Measurements from ENCODE around the gene VWA8. TPM values are rescaled to one million over a fixed set of nuclear protein-coding genes. Genes with fewer than 3 reads are reported as not detected.

Gene VWA8
- polyA plus RNA-seq, 3 donors, result 2.0 to 4.4 (median 3.4) TPM

DNA sequence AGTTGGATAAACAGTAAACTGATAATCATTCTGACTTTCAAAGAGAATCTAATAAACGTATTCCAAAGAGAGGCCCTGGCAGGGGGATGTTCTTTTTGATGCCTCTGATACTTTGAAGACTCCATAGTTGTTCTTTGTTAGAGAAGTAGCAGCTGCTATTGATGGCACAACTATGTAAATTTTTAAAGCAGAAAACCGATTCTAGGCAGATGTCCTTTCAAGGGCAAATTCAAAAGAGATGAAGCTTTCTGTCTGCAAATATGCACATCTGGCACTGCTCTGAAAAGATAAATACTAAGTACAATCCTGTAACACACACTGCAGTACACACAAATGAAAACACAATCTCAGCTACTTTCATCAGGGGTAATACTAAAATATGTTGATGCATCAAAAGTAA is 250.1 kb downstream of the VWA8 start:
- Histone ChIP-seq H3K4me1 (ENCODE audit: control insufficient read depth in 1 of 2, insufficient read depth in 2 of 2, low read length in 2 of 2) (no peaks in the 10 kb centered on the region), H3K27ac (ENCODE audit: low read depth in 1 of 2, low read length in 2 of 2) (no peak overlapping the region), H3K4me2 (replicated peaks; ENCODE audit: extremely low read depth, low read length, poor library complexity, severe bottlenecking) (no peak overlapping the region), H2AFZ (ENCODE audit: insufficient read depth, low read depth, low read length, poor library complexity, severe bottlenecking) (no peak overlapping the region), H3K27me3 (ENCODE audit: control insufficient read depth in 2 of 2, insufficient read depth in 2 of 2, low read length in 2 of 2) (no peaks in the 10 kb centered on the region), H3K79me2 (ENCODE audit: insufficient read depth, low read length) (no peaks in the 10 kb centered on the region), H3K9me3 (replicated peaks in 1 of 2; ENCODE audit: control insufficient read depth in 1 of 2, insufficient read depth in 1 of 2, low read length in 2 of 2) (no peaks in the 10 kb centered on the region), H4K20me1 (ENCODE audit: insufficient read depth, low read length) (no peaks in the 10 kb centered on the region), H3K4me3 (replicated peaks in 1 of 3; ENCODE audit: low read depth in 2 of 3, low read length in 3 of 3) (no peak overlapping the region), H3K36me3 (replicated peaks in 1 of 2; ENCODE audit: control insufficient read depth in 1 of 2, insufficient read depth in 2 of 2, low read length in 2 of 2) (no peaks in the 10 kb centered on the region), H3K9ac (ENCODE audit: insufficient read depth, low read length, poor library complexity, severe bottlenecking) (no peak overlapping the region)
- intact Hi-C loops (cut with micrococcal nuclease), result no loop called here
- DNase-seq, result no peak
- no peak overlapping the region for H3K27ac Mint-ChIP-seq
- H3K36me3 Mint-ChIP-seq, result peaks cover 0 to 3% of the 10 kb centered on the region in 2 donors
- no peak overlapping the region for H3K4me3 Mint-ChIP-seq
- no peaks in the 10 kb centered on the region for H3K9me3 Mint-ChIP-seq
- peaks cover 13% of the 10 kb centered on the region for H3K4me1 Mint-ChIP-seq
- no peaks in the 10 kb centered on the region for H3K27me3 Mint-ChIP-seq (ENCODE audit: low read depth in 3 of 3)
- no CpG with 5 or more reads among the region's 2 CpGs for WGBS (ENCODE audit: insufficient coverage)
- TF ChIP-seq, protein P1, sequence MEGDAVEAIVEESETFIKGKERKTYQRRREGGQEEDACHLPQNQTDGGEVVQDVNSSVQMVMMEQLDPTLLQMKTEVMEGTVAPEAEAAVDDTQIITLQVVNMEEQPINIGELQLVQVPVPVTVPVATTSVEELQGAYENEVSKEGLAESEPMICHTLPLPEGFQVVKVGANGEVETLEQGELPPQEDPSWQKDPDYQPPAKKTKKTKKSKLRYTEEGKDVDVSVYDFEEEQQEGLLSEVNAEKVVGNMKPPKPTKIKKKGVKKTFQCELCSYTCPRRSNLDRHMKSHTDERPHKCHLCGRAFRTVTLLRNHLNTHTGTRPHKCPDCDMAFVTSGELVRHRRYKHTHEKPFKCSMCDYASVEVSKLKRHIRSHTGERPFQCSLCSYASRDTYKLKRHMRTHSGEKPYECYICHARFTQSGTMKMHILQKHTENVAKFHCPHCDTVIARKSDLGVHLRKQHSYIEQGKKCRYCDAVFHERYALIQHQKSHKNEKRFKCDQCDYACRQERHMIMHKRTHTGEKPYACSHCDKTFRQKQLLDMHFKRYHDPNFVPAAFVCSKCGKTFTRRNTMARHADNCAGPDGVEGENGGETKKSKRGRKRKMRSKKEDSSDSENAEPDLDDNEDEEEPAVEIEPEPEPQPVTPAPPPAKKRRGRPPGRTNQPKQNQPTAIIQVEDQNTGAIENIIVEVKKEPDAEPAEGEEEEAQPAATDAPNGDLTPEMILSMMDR (IDR thresholded peaks at IDR 0.05), result no peak

DNA sequence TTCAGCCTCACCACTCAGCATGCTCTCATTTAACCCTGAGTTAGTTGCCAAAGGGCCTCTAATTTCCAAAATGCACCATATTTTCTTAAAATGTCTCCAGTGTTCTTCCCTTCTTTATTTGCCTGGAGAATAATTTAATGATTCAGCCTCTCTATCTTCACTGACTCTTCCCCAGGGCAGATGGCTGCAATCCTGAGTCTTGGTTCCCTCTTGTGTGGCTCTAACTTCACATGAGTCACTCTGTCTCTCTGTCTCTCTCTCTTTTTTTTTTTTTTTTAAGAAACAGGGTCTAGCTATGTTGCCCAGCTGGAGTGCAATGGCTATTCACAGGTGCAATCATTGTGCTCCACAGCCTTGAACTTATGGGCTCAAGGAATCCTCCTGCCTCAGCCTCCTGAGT is 251.4 kb downstream of the VWA8 start:
- Histone ChIP-seq H3K9ac (ENCODE audit: insufficient read depth, low read length, poor library complexity, severe bottlenecking) (no peak overlapping the region), H3K4me3 (replicated peaks in 1 of 3; ENCODE audit: low read depth in 2 of 3, low read length in 3 of 3) (no peak overlapping the region), H3K4me2 (replicated peaks; ENCODE audit: extremely low read depth, low read length, poor library complexity, severe bottlenecking) (no peak overlapping the region), H3K27ac (ENCODE audit: low read depth in 1 of 2, low read length in 2 of 2) (no peak overlapping the region), H3K27me3 (ENCODE audit: control insufficient read depth in 2 of 2, insufficient read depth in 2 of 2, low read length in 2 of 2) (no peaks in the 10 kb centered on the region), H3K4me1 (ENCODE audit: control insufficient read depth in 1 of 2, insufficient read depth in 2 of 2, low read length in 2 of 2) (no peaks in the 10 kb centered on the region), H4K20me1 (ENCODE audit: insufficient read depth, low read length) (no peaks in the 10 kb centered on the region), H3K79me2 (ENCODE audit: insufficient read depth, low read length) (no peaks in the 10 kb centered on the region), H2AFZ (ENCODE audit: insufficient read depth, low read depth, low read length, poor library complexity, severe bottlenecking) (no peak overlapping the region), H3K9me3 (replicated peaks in 1 of 2; ENCODE audit: control insufficient read depth in 1 of 2, insufficient read depth in 1 of 2, low read length in 2 of 2) (no peaks in the 10 kb centered on the region), H3K36me3 (replicated peaks in 1 of 2; ENCODE audit: control insufficient read depth in 1 of 2, insufficient read depth in 2 of 2, low read length in 2 of 2) (no peaks in the 10 kb centered on the region)
- intact Hi-C loops (cut with micrococcal nuclease), result no loop called here
- DNase-seq, result peak in 2 of 3 donors; percentile 6 to 7
- Mint-ChIP-seq H3K27me3 (ENCODE audit: low read depth in 3 of 3) (no peaks in the 10 kb centered on the region), H3K27ac (no peak overlapping the region), H3K36me3 (peaks cover 0 to 3% of the 10 kb centered on the region in 2 donors), H3K4me1 (peaks cover 13% of the 10 kb centered on the region), H3K4me3 (no peak overlapping the region), H3K9me3 (no peaks in the 10 kb centered on the region)
- TF ChIP-seq, protein P1 (IDR thresholded peaks at IDR 0.05), result no peak
